ENCODE measurements around the gene MYOG.

The MYOG gene

GRCh38 chr1:203082571-203083462, 3.0 kb downstream of the MYOG start:
- peak overlapping the region; percentile 28 for H3K4me3 ChIP-seq (ENCODE audit: low read depth, low read length)
- no peak for TF ChIP-seq MAX (IDR thresholded peaks at IDR 0.05; ENCODE audit: low read depth, low read length)
- no peak for TF ChIP-seq MYC (IDR thresholded peaks at IDR 0.05; ENCODE audit: low read depth, low read length)
- TF ChIP-seq POLR2A (IDR thresholded peaks at IDR 0.05; ENCODE audit: extremely low read depth, insufficient read length): no peak
- no peak for TF ChIP-seq CTCF (IDR thresholded peaks at IDR 0.05; ENCODE audit: low read depth, low read length)
- DNase-seq (ENCODE audit: low read depth): peak; percentile 91

- H3K4me3 ChIP-seq (ENCODE audit: low read depth, low read length): no peak overlapping the region
- DNase-seq (ENCODE audit: low read depth): no peak
- TF ChIP-seq POLR2A (IDR thresholded peaks at IDR 0.05; ENCODE audit: extremely low read depth, insufficient read length): no peak
- no peak for TF ChIP-seq MYC (IDR thresholded peaks at IDR 0.05; ENCODE audit: low read depth, low read length)
These were observed 3.6 kb downstream of the MYOG start for GRCh38 chr1:203082231-203082505.

GRCh38 chr1:203081465-203082230, 4.2 kb downstream of the MYOG start:
- H3K4me3 ChIP-seq (ENCODE audit: low read depth, low read length): no peak overlapping the region
- no peak for TF ChIP-seq MYC (IDR thresholded peaks at IDR 0.05; ENCODE audit: low read depth, low read length)
- no peak for TF ChIP-seq POLR2A (IDR thresholded peaks at IDR 0.05; ENCODE audit: extremely low read depth, insufficient read length)
- no peak for TF ChIP-seq CTCF (IDR thresholded peaks at IDR 0.05; ENCODE audit: low read depth, low read length)
- TF ChIP-seq MAX (IDR thresholded peaks at IDR 0.05; ENCODE audit: low read depth, low read length): no peak

GRCh38 chr1:203080456-203080855, 5.4 kb downstream of the MYOG start:
- no peak for DNase-seq (ENCODE audit: low read depth)
- H3K4me3 ChIP-seq (ENCODE audit: low read depth, low read length): no peak overlapping the region

More at GRCh38 chr1:203081465-203082230, 4.2 kb downstream of the MYOG start:
- DNase-seq (ENCODE audit: low read depth): peak; percentile 30

GRCh38 chr1:203078478-203078877, 7.3 kb downstream of the MYOG start:
- H3K4me3 ChIP-seq (ENCODE audit: low read depth, low read length): no peak overlapping the region
- DNase-seq (ENCODE audit: low read depth): no peak
- no peak for TF ChIP-seq CTCF (IDR thresholded peaks at IDR 0.05; ENCODE audit: low read depth, low read length)
- no peak for TF ChIP-seq MAX (IDR thresholded peaks at IDR 0.05; ENCODE audit: low read depth, low read length)
- no peak for TF ChIP-seq POLR2A (IDR thresholded peaks at IDR 0.05; ENCODE audit: extremely low read depth, insufficient read length)
- TF ChIP-seq MYC (IDR thresholded peaks at IDR 0.05; ENCODE audit: low read depth, low read length): no peak

More at GRCh38 chr1:203080456-203080855, 5.4 kb downstream of the MYOG start:
- TF ChIP-seq MAX (IDR thresholded peaks at IDR 0.05; ENCODE audit: low read depth, low read length) (no peak), CTCF (IDR thresholded peaks at IDR 0.05; ENCODE audit: low read depth, low read length) (no peak), MYC (IDR thresholded peaks at IDR 0.05; ENCODE audit: low read depth, low read length) (no peak), POLR2A (IDR thresholded peaks at IDR 0.05; ENCODE audit: extremely low read depth, insufficient read length) (no peak)

GRCh38 chr1:203077956-203078355, 7.9 kb downstream of the MYOG start:
- TF ChIP-seq MAX (IDR thresholded peaks at IDR 0.05; ENCODE audit: low read depth, low read length) (no peak), POLR2A (IDR thresholded peaks at IDR 0.05; ENCODE audit: extremely low read depth, insufficient read length) (no peak)
- DNase-seq (ENCODE audit: low read depth): no peak
- no peak overlapping the region for H3K4me3 ChIP-seq (ENCODE audit: low read depth, low read length)

Data from NB4 (cell line).